ENCODE results near the gene MYL7. TPM values are rescaled to one million over a fixed set of nuclear protein-coding genes. Genes with fewer than 3 reads are reported as not detected.

Gene MYL7
- total RNA-seq, 2 experiments from 2014 or later: not detected

DNA sequence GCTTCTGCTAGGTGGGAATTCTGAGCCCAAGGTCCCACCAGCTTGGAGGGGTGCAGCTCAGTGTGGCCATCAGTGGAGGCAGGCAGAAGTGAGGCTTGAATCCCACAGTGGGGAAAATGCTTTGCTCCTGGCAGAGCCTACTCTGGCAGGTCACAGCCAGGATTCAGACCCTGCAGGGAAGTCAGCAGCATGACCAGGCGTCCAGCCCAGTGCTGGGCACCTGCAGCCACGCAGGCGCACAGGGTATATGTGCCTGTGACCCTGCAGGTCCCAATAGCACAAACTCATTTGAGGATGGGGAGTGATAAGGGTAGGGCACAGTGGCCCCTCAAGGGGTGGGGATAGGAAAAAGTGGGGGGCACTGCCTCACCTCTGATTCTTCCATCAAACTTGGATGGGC is 45.4 kb downstream of the MYL7 start:
- Histone ChIP-seq H3K9me3 (ENCODE audit: low read length) (peaks cover 5% of the 10 kb centered on the region; the same call in 1 of the 2 replicates), H4K20me1 (ENCODE audit: insufficient read depth, low read length) (no peaks in the 10 kb centered on the region), H2AFZ (ENCODE audit: low read length) (no peak overlapping the region; the same call in 1 of the 2 replicates), H3K79me2 (ENCODE audit: insufficient read depth, low read depth, low read length) (no peaks in the 10 kb centered on the region), H3K36me3 (ENCODE audit: insufficient read depth, low read length) (no peaks in the 10 kb centered on the region; the same call in 1 of the 2 replicates), H3K4me2 (ENCODE audit: low read length) (peak overlapping the region; percentile 76), H3K9me2 (ENCODE audit: insufficient read depth, low read length) (no peaks in the 10 kb centered on the region), H3K4me3 (ENCODE audit: low read depth, low read length, poor library complexity, severe bottlenecking) (no peak overlapping the region), H3K27ac (ENCODE audit: low read depth, low read length, poor library complexity, severe bottlenecking) (peak overlapping the region; percentile 98), H3K4me1 (ENCODE audit: insufficient read depth, low read length, poor library complexity, severe bottlenecking) (peaks cover 99% of the 10 kb centered on the region)
- ChIA-PET POLR2A (interaction anchor here (0.6 to 5.4 kb wide), 4 partner anchors 10 to 27 kb away, joined by 3 to 38 read pairs (median 4); partner anchors contain the start of genes POLD2 and POLM), CTCF (ENCODE audit: unreplicated experiment) (no interaction called here)
- BruUV-seq (replicated peaks): no TSS peak
- intact Hi-C loops (cut with micrococcal nuclease; ENCODE audit: unreplicated experiment): loop anchor here (2.0 to 5.0 kb wide), 2 partner anchors 27 to 902 kb away; partner anchors contain the start of gene POLD2
- TF ChIP-seq, protein P1, sequence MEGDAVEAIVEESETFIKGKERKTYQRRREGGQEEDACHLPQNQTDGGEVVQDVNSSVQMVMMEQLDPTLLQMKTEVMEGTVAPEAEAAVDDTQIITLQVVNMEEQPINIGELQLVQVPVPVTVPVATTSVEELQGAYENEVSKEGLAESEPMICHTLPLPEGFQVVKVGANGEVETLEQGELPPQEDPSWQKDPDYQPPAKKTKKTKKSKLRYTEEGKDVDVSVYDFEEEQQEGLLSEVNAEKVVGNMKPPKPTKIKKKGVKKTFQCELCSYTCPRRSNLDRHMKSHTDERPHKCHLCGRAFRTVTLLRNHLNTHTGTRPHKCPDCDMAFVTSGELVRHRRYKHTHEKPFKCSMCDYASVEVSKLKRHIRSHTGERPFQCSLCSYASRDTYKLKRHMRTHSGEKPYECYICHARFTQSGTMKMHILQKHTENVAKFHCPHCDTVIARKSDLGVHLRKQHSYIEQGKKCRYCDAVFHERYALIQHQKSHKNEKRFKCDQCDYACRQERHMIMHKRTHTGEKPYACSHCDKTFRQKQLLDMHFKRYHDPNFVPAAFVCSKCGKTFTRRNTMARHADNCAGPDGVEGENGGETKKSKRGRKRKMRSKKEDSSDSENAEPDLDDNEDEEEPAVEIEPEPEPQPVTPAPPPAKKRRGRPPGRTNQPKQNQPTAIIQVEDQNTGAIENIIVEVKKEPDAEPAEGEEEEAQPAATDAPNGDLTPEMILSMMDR (conservative IDR thresholded peaks at IDR 0.05; ENCODE audit: low read length): no peak
- no peak for TF ChIP-seq EZH2phosphoT487 (IDR thresholded peaks at IDR 0.05; ENCODE audit: borderline replicate concordance, low read depth, low read length)
- no peak for DNase-seq (ENCODE audit: low spot score)

DNA sequence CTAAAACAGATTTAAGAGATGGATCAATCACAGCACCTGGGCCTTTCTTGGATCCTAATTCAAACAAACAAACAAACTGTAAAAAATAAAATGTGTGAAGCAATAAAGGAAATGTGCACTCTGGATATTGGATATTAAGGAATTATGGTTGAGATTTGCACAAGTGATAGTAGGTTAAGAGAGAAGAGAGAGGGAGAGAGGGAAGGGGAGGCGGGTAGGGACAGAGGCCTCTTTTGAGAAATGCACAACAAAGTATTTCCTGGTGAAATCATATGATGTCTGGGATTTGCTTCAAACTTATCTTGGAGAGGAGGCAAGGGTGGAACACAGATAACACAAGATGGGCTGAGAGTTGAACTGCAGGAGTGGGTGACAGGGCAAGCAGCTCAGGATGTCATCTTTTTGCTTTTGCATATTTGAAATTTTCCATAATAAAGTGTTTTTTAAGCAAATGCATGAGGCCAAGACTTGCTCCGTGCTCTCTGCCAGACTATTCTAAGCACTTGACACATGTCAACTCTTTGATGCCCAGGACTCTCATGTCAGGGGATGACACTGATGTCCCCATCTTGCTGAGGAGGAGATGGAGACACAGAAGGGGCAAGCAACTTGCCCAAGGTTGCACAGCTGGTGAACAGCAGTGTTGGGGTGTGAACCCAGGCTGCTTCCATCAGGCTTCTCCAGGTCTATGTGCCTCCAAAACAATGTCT is 46.1 kb downstream of the MYL7 start:
- ChIA-PET CTCF (ENCODE audit: unreplicated experiment) (no interaction called here), POLR2A (interaction anchor here (0.6 to 5.4 kb wide), 3 partner anchors 9 to 14 kb away, joined by 3 to 38 read pairs (median 3); partner anchors contain the start of gene POLM)
- H3K79me2 ChIP-seq (ENCODE audit: insufficient read depth, low read depth, low read length): no peaks in the 10 kb centered on the region
- no peaks in the 10 kb centered on the region; the same call in 1 of the 2 replicates for H3K36me3 ChIP-seq (ENCODE audit: insufficient read depth, low read length)
- TF ChIP-seq EZH2phosphoT487 (IDR thresholded peaks at IDR 0.05; ENCODE audit: borderline replicate concordance, low read depth, low read length): no peak
- TF ChIP-seq, protein P1 (conservative IDR thresholded peaks at IDR 0.05; ENCODE audit: low read length): no peak
- peak; percentile 59 for DNase-seq (ENCODE audit: low spot score)
- H3K4me1 ChIP-seq (ENCODE audit: insufficient read depth, low read length, poor library complexity, severe bottlenecking): peaks cover 91% of the 10 kb centered on the region
- H3K9me2 ChIP-seq (ENCODE audit: insufficient read depth, low read length): no peaks in the 10 kb centered on the region
- intact Hi-C loops (cut with micrococcal nuclease; ENCODE audit: unreplicated experiment): loop anchor here (5.0 kb wide), 1 partner anchor 902 kb away; no protein-coding TSS in a partner anchor
- H3K27ac ChIP-seq (ENCODE audit: low read depth, low read length, poor library complexity, severe bottlenecking): peak overlapping the region; percentile 98
- peaks cover 5% of the 10 kb centered on the region; the same call in 1 of the 2 replicates for H3K9me3 ChIP-seq (ENCODE audit: low read length)
- peak overlapping the region; percentile 23 for H3K4me3 ChIP-seq (ENCODE audit: low read depth, low read length, poor library complexity, severe bottlenecking)
- peak overlapping the region; percentile 76 for H3K4me2 ChIP-seq (ENCODE audit: low read length)
- H4K20me1 ChIP-seq (ENCODE audit: insufficient read depth, low read length): no peaks in the 10 kb centered on the region
- peak overlapping the region; percentile 77; the same call in 1 of the 2 replicates for H2AFZ ChIP-seq (ENCODE audit: low read length)
- no TSS peak for BruUV-seq (replicated peaks)

DNA sequence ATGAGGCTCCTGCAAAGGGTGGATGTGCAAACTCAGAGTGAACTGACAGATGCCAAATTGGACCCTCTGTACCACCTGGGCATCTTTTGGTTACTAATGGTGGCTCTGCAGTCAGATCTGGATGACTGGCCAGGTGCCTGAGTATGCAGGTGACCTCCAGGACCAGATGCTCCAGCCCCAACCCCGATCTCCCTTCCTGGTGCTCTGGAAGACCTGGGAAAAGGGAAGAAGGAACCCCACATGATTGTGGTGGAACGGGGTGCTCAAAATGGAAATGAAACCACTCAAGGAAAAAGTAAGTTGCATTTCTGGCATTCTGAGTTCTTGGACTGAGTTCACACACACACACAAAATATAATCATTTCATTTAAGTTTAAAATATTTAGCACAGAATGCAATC is 46.8 kb downstream of the MYL7 start:
- Histone ChIP-seq H3K79me2 (ENCODE audit: insufficient read depth, low read depth, low read length) (no peaks in the 10 kb centered on the region), H4K20me1 (ENCODE audit: insufficient read depth, low read length) (no peaks in the 10 kb centered on the region), H3K27ac (ENCODE audit: low read depth, low read length, poor library complexity, severe bottlenecking) (peak overlapping the region; percentile 98), H3K9me2 (ENCODE audit: insufficient read depth, low read length) (no peaks in the 10 kb centered on the region), H3K36me3 (ENCODE audit: insufficient read depth, low read length) (no peaks in the 10 kb centered on the region; the same call in 1 of the 2 replicates), H2AFZ (ENCODE audit: low read length) (peak overlapping the region; percentile 77; the same call in 1 of the 2 replicates), H3K4me2 (ENCODE audit: low read length) (peak overlapping the region; percentile 76), H3K4me3 (ENCODE audit: low read depth, low read length, poor library complexity, severe bottlenecking) (peak overlapping the region; percentile 23), H3K4me1 (ENCODE audit: insufficient read depth, low read length, poor library complexity, severe bottlenecking) (peaks cover 84% of the 10 kb centered on the region), H3K9me3 (ENCODE audit: low read length) (peaks cover 5% of the 10 kb centered on the region; the same call in 1 of the 2 replicates)
- ChIA-PET CTCF (ENCODE audit: unreplicated experiment) (no interaction called here), POLR2A (no interaction called here)
- no peak for DNase-seq (ENCODE audit: low spot score)
- no TSS peak for BruUV-seq (replicated peaks)
- intact Hi-C loops (cut with micrococcal nuclease; ENCODE audit: unreplicated experiment): no loop called here
- TF ChIP-seq, protein P1 (conservative IDR thresholded peaks at IDR 0.05; ENCODE audit: low read length): no peak
- TF ChIP-seq EZH2phosphoT487 (IDR thresholded peaks at IDR 0.05; ENCODE audit: borderline replicate concordance, low read depth, low read length): no peak
